Stimulated activated CD4-positive, alpha-beta T cell treated with anti-CD3 and anti-CD28 coated beads, TNF-alpha, amount 100 ng/mL, for 1 hour (primary cell): ENCODE measurements around the gene TIGD7.
"Not testable (repeated sequence)": the region's sequence is repeated elsewhere in the genome, so short reads cannot be mapped to it uniquely, and the experiment has no call there.

Experiments used
- DNase-seq, 3 donors: peaks; one replicate each; pipeline ENCODE4 v3.0.0-alpha.2; 2020; ENCODE audit warnings: low read depth in 3 of 3, low spot score in 1 of 3

Gene TIGD7

GRCh38 chr16:3282730-3283542 lies 22.3 kb downstream of the TIGD7 start, which contains the start of gene ZNF263:
ZNF263 (plus strand) TSS chr16:3283491; CDS start chr16:3283819, 328 bp downstream.
- peak; percentile 79 to 86 (median 82) for DNase-seq

DNA sequence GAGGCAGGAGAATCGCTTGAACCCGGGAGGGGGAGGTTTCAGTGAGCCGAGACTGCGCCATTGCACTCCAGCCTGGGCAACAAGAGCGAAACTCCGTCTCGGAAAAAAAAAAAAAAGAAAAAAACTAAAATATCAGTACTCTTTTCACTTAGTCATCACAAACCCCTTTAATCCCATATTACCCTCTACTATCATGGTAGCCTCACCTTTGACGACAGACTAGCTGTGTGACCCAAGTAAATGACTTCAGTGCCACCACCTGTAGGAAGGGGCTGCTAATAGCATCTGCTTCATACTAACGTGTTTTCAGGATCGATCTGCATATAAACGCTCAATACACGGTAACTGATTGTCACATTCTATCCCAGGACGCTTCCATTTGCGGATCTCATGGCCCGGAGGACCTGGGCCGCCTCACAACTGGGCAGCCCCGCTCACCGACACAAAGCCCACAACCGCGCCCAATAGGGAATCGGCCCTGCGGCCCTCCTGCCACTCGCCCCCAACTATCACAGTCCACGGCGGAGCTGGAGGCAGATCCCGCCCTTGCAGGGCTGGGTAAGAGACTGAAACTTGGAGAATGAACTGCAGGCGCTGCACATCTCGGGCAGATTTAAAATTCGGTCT lies 23.0 kb downstream of the TIGD7 start:
- no peak for DNase-seq

DNA sequence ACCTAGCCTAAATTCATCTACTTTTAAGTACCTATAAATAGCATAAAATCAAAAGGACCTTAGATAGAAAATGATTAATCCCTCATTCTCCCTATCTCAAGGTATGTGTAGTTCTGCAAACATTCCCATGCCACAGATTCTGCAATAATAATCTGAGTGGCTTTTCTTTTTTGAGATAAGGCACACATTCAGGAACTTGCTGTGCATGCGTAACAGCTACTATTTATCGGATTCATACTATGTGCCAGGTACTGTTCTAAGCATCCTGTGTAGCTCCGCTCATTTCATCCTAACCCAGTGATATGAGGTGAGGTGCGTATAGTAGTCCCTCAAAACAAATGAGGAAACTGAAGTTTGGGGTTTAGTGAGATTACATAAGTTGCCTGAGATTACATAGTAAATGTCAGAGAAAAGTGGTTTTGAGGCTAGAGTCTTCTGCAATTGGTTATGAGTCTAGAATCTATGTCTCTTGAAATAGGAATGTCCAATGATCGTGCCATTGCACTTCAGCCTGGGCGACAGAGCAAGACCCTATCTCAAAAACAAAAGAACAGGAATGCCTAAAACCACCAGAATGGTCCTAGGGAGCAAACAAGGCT lies 23.9 kb downstream of the TIGD7 start:
- no peak for DNase-seq

GRCh38 chr16:3276679-3277078 lies 28.6 kb downstream of the TIGD7 start:
- no peak for DNase-seq

DNA sequence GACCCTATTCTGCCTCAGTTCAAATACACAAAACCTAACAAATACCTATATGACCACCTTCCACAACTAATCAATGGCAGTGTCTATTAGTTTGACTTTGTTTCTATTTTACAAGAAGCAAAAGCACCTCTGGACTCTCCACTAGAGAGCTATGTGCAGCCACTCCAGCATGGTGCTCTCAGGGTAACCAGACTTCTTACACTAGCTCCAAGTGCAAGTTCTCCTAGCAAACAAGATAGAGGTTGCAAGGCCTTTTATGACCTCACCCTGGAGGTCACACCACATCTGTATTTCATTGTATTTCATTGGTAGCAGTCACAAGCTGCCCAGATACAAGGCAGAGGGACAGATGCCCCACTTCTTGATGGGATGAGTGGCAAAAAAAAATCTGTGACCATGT lies 30.3 kb downstream of the TIGD7 start:
- no peak for DNase-seq

DNA sequence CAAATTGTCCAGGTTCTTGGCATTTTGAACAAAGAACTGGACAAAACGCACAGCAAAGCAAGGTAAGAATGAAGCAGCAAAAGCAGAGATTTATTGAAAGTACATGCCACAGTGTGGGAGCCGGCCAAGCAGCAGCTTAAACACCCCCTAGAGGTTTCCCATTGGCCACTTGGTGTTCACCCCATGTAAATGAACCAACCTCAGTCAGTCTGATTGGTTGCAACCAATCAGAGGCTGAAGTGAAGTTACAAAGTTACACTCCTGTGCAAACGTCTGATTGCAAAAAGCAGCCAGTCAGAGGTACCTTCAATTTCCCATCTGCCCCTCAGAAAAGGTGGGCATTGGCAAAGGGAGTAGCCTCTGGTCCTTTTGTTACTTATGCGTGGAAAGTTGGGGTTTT lies 30.7 kb downstream of the TIGD7 start:
- DNase-seq = no peak

GRCh38 chr16:3271281-3271680 lies 33.9 kb downstream of the TIGD7 start:
- not testable (repeated sequence) for DNase-seq

DNA sequence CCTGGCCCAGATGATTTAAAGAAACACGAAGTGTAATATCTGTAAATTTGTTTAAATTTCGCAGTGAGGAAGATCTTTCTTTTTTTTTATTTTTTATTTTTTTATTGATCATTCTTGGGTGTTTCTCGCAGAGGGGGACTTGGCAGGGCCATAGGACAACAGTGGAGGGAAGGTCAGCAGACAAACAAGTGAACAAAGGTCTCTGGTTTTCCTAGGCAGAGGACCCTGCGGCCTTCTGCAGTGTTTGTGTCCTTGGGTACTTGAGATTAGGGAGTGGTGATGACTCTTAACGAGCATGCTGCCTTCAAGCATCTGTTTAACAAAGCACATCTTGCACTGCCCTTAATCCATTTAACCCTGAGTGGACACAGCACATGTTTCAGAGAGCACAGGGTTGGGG lies 34.5 kb downstream of the TIGD7 start:
- DNase-seq = not testable (repeated sequence)

DNA sequence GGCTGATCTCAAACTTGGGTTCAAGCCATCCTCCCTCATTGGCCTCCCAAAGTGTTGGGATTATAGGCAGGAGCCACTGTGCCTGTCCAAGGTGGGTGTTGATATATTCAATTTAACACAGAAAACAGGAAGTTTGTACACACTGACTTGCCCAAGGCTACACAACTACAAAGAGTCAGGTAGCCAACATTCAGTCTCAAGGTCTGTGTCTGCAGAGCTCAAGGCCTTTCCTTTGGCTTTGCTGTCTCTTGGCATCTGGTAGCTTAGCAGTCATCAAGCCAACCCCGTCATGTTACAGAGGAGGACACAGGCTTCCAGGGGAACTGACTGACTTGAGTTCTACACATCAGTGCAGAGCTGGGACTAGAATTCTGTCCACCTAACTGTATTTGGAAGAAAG lies 36.9 kb downstream of the TIGD7 start:
- DNase-seq = no peak

- DNase-seq = no peak
Measured at GRCh38 chr16:3266873-3267537, 38.2 kb downstream of the TIGD7 start.

DNA sequence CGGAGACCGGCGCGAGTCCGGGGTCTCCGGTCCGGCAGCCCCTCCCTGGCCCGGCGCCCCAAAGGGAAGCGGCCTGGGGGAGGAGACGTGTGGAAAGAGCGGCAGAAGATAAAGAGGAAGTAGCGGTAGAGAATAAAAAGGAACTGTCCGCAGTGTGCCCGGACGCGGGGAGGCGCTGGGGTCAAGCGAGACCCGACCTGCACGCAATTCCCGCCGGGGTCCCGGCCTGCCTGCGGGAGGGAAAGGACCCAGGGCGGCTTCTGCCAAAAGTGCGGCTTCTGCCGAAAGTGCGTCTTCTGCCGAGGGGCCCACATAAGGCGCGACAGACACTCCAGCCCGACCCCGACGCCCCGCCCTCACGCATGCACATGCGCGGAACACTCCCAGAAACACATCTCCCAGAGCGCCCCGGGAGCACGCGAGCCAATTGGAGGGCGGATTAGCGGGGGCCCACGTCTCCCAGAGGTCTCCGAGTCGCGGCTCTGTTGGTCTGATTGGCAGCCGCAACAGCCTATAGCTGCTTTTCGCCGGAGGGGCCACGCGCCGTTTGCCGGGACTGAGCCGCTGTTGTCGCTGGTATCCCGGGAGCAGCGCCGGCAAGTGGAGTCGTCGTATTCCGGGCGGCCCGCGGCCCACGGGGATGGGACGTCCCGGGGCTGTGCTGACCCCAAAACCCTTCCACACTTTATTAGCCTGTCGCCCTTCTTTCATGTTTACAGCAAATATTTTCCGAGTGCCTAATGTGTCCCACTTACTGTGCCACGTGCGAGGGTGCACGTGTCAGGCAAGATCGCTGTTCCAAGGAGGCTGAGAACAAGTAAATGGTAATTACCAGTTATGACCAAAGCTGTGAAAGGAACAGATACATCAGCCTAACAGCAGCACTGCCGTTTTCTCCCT lies 40.8 kb downstream of the TIGD7 start:
- DNase-seq = peak; percentile 86 to 95 (median 88)

GRCh38 chr16:3262517-3262916 lies 42.7 kb downstream of the TIGD7 start:
- DNase-seq = no peak

DNA sequence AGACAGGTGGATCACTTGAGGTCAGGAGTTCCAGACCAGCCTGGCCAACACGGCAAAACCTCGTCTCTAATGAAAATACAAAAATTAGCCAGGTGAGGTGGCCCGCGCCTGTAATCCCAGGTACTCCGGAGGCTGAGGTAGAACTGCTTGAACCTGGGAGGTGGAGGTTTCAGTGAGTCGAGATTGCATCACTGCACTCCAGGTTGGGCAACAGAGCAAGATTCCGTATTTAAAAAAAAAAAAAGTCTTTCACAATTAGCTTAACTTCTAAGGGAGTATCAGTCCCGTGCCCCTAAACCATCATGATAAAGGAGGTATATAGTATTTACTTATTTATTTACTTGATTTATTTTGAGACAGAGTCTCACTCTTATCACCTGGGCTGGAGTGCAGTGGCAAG lies 45.4 kb downstream of the TIGD7 start:
- DNase-seq = no peak

GRCh38 chr16:3256866-3257465 lies 48.3 kb downstream of the TIGD7 start:
- DNase-seq = no peak

- DNase-seq = no peak
Measured at GRCh38 chr16:3256146-3256865, 48.9 kb downstream of the TIGD7 start, which contains the start of gene MEFV. MEFV (minus strand) TSS chr16:3256633; CDS start chr16:3256587, 46 bp downstream.

DNA sequence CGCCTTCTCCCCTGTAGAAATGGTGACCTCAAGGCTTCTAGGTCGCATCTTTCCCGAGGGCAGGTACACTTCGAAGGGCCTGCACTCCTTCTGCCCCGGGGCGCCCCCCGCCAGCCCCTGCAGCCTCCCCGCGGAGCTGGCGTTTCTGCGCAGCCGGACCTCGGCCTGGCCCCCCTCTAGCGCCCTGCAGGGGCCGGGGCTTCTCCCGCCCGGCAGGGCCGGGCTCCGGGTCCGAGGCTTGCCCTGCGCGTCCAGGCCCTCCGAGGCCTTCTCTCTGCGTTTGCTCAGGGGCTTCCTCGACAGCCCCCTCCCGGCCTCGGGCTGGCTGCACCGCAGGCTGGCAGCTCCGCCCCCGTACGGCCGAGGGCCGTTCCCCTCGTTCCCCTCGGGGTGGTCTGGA lies 50.9 kb downstream of the TIGD7 start:
- no peak for DNase-seq

GRCh38 chr16:3252967-3253366 lies 52.3 kb downstream of the TIGD7 start:
- DNase-seq = no peak

DNA sequence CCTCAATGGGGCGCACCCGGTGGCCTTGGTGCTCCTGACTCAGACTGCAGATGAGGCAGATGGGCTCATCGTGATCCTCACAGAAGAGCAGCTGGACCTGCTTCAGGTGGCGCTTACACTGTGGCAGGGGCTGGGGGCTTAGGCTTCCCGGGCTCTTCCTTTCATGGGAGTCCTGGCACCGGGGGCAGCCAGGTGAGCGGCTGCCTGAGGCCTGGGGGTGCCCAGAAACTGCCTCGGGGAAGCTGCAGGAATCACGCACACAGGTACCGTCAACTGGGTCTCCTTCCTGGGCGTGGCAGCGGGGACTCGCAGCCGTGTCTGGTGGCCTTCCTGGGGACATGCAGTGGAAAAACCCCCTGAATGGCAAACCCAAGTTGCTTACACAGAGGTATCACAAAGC lies 55.8 kb downstream of the TIGD7 start:
- DNase-seq = no peak

- no peak for DNase-seq
Measured at GRCh38 chr16:3249020-3249419, 56.2 kb downstream of the TIGD7 start.
